Panc1 (cell line): ENCODE data around the gene DLG5.

Experiments used
- CTCF ChIP-seq: fragments of 450-650 bp; IDR thresholded peaks from 2 replicates; pipeline ENCODE4 v1.5.1; 2017; ENCODE audit warnings: mild to moderate bottlenecking
- POLR2AphosphoS5 ChIP-seq: IDR thresholded peaks from 2 replicates; pipeline ENCODE4 v1.6.1; 2012; ENCODE audit warnings: mild to moderate bottlenecking, low read depth, low read length, moderate library complexity
- SIN3A ChIP-seq: IDR thresholded peaks from 2 replicates; pipeline ENCODE4 v1.6.1; 2012; ENCODE audit warnings: low read depth, mild to moderate bottlenecking, low read length, moderate library complexity, borderline replicate concordance; ENCODE audit not compliant: insufficient read depth

- TF ChIP-seq SIN3A (0 out of 2 replicates have a peak, but pooled peaks have one; percentile 40), CTCF (no peak), POLR2AphosphoS5 (no peak)
These were observed 575 bp downstream of the DLG5 start for GRCh38 chr10:77925795-77926565.
